Neural progenitor cell (in vitro differentiated cells): ENCODE data around the gene PRSS53. TPM values are rescaled to one million over a fixed set of nuclear protein-coding genes. Genes with fewer than 3 reads are reported as not detected.

ENCODE experiments used
- DNase-seq: peaks from one replicate; pipeline ENCODE4 v3.0.0-alpha.2; 2016; ENCODE audit warnings: low spot score
- H2AFZ ChIP-seq: fragments of 200-600 bp; sonication (generic); replicated peaks from 2 replicates; pipeline ENCODE4 v1.6.1; 2016; ENCODE audit warnings: antibody characterized with exemption
- H3F3A ChIP-seq: fragments of 200-600 bp; sonication (generic); 2 replicates; pipeline ENCODE4 v1.6.1; 2016; ENCODE audit warnings: antibody characterized with exemption, low read depth
- H3K27ac ChIP-seq: fragments of 200-600 bp; sonication (generic); 2 replicates; pipeline ENCODE4 v1.5.1; 2016; ENCODE audit warnings: mild to moderate bottlenecking
- H3K27me3 ChIP-seq: fragments of 200-600 bp; sonication (generic); 2 replicates; pipeline ENCODE4 v1.6.1; 2016; ENCODE audit warnings: mild to moderate bottlenecking, moderate library complexity
- H3K36me3 ChIP-seq: fragments of 200-600 bp; sonication (generic); 2 replicates; pipeline ENCODE4 v1.5.1; 2016
- H3K4me1 ChIP-seq: fragments of 200-600 bp; sonication (generic); 2 replicates; pipeline ENCODE4 v1.6.1; 2016; ENCODE audit warnings: mixed run types
- H3K4me2 ChIP-seq: fragments of 200-600 bp; sonication (generic); 2 replicates; pipeline ENCODE4 v1.6.1; 2016
- H3K4me3 ChIP-seq: fragments of 200-600 bp; sonication (generic); 2 replicates; pipeline ENCODE4 v1.5.1; 2016
- H3K79me2 ChIP-seq: fragments of 200-600 bp; sonication (generic); 2 replicates; pipeline ENCODE4 v1.6.1; 2016; ENCODE audit warnings: low read depth
- H3K9ac ChIP-seq: fragments of 200-600 bp; sonication (generic); 2 replicates; pipeline ENCODE4 v1.6.1; 2016
- H3K9me3 ChIP-seq: fragments of 200-600 bp; sonication (generic); 2 replicates; pipeline ENCODE4 v1.5.1; 2016; ENCODE audit warnings: low read depth
- H4K20me1 ChIP-seq: fragments of 200-600 bp; sonication (generic); 2 replicates; pipeline ENCODE4 v1.6.1; 2016; ENCODE audit warnings: low read depth
- H3K27ac Mint-ChIP-seq: 3 replicates; pipeline ENCODE4 v1.8.0; 2021; ENCODE audit warnings: mixed read lengths
- H3K27me3 Mint-ChIP-seq: 2 replicates; pipeline ENCODE4 v1.8.0; 2022; ENCODE audit warnings: low read depth, mild to moderate bottlenecking, inconsistent platforms, moderate library complexity, mixed read lengths; ENCODE audit not compliant: insufficient read depth
- H3K36me3 Mint-ChIP-seq: 3 replicates; pipeline ENCODE4 v1.8.0; 2021; ENCODE audit warnings: mixed read lengths
- H3K4me1 Mint-ChIP-seq: 3 replicates; pipeline ENCODE4 v1.8.0; 2021; ENCODE audit warnings: mixed read lengths
- H3K4me3 Mint-ChIP-seq: 3 replicates; pipeline ENCODE4 v1.8.0; 2021; ENCODE audit warnings: mild to moderate bottlenecking, moderate library complexity, mixed read lengths
- H3K9me3 Mint-ChIP-seq: 3 replicates; pipeline ENCODE4 v1.8.0; 2020; ENCODE audit warnings: mixed read lengths
- EZH2 ChIP-seq: fragments of 200-600 bp; sonication (generic); IDR thresholded peaks from 2 replicates; pipeline ENCODE4 v1.6.1; 2017; ENCODE audit warnings: antibody characterized with exemption, mild to moderate bottlenecking, moderate library complexity
- EZH2phosphoT487 ChIP-seq: fragments of 200-600 bp; sonication (generic); IDR thresholded peaks from 2 replicates; pipeline ENCODE4 v1.6.1; 2017; ENCODE audit warnings: antibody characterized with exemption
- total RNA-seq: library from RNA; depleted of rRNA; stranded (reverse); fragments of >200 nt; gene quantifications from 2 replicates; pipeline ENCODE4 v1.2.3, GENCODE V29; 2015; ENCODE audit warnings: low replicate concordance
- TF ChIP-seq, protein P1 (sequence below): fragments of 200-600 bp; sonication (generic); IDR thresholded peaks from 2 replicates; pipeline ENCODE4 v1.5.1; 2017; ENCODE audit warnings: antibody characterized with exemption, mild to moderate bottlenecking

The PRSS53 gene
- total RNA-seq, 1 donor from 2014 or later, result 2.3 TPM

DNA sequence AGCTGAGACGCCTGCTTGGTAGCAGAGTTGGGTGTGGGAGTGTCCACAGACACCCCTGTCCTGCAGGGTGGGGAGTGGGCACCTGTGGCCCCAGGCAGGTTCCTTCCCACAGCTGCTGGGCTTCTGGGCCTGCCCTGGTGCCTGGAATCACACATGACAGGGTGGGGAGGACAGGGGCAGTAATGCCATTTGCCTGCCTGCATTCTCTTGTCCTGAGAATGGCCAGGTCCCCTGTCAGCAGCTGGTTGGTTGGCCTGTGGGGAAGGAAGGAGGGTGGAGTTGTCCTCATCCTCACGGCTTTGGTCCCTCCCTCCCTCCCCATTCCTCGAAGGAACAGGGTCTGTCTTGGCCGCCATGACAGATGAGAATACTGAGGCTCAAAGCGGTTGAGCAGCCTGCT is 5.2 kb downstream of the PRSS53 start:
- Histone ChIP-seq H3K4me1 (no peaks in the 10 kb centered on the region), H3K4me3 (no peak overlapping the region), H3K27me3 (no peaks in the 10 kb centered on the region), H3K9me3 (no peaks in the 10 kb centered on the region), H3K79me2 (no peaks in the 10 kb centered on the region), H3K4me2 (no peak overlapping the region), H2AFZ (no peak overlapping the region), H3K36me3 (no peaks in the 10 kb centered on the region), H3F3A (no peaks in the 10 kb centered on the region), H3K9ac (no peak overlapping the region), H4K20me1 (peaks cover 63% of the 10 kb centered on the region), H3K27ac (no peak overlapping the region)
- H3K27ac Mint-ChIP-seq, result no peak overlapping the region
- peaks cover 12% of the 10 kb centered on the region for H3K27me3 Mint-ChIP-seq
- peaks cover 13% of the 10 kb centered on the region for H3K36me3 Mint-ChIP-seq
- no peak for TF ChIP-seq EZH2
- TF ChIP-seq EZH2phosphoT487, result no peak
- TF ChIP-seq, protein P1, sequence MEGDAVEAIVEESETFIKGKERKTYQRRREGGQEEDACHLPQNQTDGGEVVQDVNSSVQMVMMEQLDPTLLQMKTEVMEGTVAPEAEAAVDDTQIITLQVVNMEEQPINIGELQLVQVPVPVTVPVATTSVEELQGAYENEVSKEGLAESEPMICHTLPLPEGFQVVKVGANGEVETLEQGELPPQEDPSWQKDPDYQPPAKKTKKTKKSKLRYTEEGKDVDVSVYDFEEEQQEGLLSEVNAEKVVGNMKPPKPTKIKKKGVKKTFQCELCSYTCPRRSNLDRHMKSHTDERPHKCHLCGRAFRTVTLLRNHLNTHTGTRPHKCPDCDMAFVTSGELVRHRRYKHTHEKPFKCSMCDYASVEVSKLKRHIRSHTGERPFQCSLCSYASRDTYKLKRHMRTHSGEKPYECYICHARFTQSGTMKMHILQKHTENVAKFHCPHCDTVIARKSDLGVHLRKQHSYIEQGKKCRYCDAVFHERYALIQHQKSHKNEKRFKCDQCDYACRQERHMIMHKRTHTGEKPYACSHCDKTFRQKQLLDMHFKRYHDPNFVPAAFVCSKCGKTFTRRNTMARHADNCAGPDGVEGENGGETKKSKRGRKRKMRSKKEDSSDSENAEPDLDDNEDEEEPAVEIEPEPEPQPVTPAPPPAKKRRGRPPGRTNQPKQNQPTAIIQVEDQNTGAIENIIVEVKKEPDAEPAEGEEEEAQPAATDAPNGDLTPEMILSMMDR, result no peak
- H3K9me3 Mint-ChIP-seq, result no peaks in the 10 kb centered on the region
- H3K4me1 Mint-ChIP-seq, result peaks cover 3% of the 10 kb centered on the region
- no peak for DNase-seq
- no peak overlapping the region for H3K4me3 Mint-ChIP-seq

DNA sequence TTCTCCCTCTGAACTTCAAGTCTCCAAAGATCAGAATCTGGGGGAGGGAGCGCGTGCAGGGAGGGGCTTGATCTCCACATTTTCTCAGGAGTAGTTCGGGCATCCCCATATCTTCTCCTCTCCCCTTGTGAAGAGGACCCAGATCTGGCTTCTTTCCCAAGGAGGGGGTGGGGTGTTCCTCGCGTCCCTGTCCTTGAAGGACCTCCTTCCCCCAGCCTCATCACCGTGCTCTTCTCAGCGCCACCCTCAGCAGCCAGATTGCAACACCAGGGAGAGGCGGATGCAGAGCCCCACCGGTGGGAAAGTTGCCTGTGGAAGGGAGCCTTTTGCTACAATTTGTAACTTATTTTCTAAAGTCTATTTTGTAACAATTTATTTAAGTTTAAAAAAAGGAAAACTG is 5.7 kb downstream of the PRSS53 start:
- no peak overlapping the region for H3K4me3 ChIP-seq
- DNase-seq, result no peak
- no peaks in the 10 kb centered on the region for H3K9me3 ChIP-seq
- H3K36me3 ChIP-seq, result no peaks in the 10 kb centered on the region
- peaks cover 16% of the 10 kb centered on the region for H3K36me3 Mint-ChIP-seq
- no peaks in the 10 kb centered on the region for H3K9me3 Mint-ChIP-seq
- TF ChIP-seq EZH2phosphoT487 (no peak), EZH2 (no peak)
- TF ChIP-seq, protein P1, result no peak
- no peaks in the 10 kb centered on the region for H3K79me2 ChIP-seq
- no peaks in the 10 kb centered on the region for H3F3A ChIP-seq
- H3K27ac ChIP-seq, result no peak overlapping the region
- no peak overlapping the region for H3K4me3 Mint-ChIP-seq
- H3K27me3 Mint-ChIP-seq, result peaks cover 12% of the 10 kb centered on the region
- no peaks in the 10 kb centered on the region for H3K27me3 ChIP-seq
- H3K4me1 ChIP-seq, result no peaks in the 10 kb centered on the region
- no peak overlapping the region for H3K27ac Mint-ChIP-seq
- H2AFZ ChIP-seq, result no peak overlapping the region
- H3K4me2 ChIP-seq, result no peak overlapping the region
- peaks cover 66% of the 10 kb centered on the region for H4K20me1 ChIP-seq
- H3K9ac ChIP-seq, result no peak overlapping the region
- H3K4me1 Mint-ChIP-seq, result peaks cover 3% of the 10 kb centered on the region

DNA sequence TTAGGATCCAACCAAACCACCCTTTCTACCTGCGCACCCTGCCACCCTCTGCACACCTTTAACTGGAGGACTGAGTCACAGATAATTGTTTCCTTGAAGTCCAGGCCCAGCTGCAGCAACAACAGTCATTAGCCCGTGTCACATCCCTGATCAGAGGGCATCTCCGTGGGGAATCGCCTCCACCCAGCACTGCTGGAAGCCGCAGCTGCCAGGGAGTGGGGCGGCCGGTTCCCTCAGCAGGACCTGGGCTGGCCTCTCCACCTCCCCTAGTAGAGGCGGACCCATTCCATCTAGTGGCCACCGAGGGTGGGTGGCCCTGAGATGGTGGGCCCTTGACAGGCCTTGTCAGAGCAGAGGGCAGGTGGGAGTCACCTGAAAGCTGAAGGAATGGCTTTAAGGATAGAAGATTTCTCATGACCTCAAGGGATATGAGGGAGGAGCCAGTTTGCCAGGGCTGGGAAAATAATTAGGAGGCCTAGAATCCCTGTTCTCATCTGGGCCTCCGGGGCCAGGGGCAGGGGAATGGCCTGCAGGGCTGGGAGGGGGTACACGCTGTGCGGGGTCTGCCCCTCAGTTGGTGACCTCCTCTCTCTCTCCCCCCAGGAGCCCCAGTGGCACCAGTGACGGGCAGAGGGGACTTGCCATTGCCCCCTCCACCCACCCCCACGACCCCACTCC is 6.2 kb downstream of the PRSS53 start:
- Histone ChIP-seq H3K4me3 (no peak overlapping the region), H3K36me3 (no peaks in the 10 kb centered on the region), H3F3A (no peaks in the 10 kb centered on the region), H3K9me3 (no peaks in the 10 kb centered on the region), H3K4me1 (no peaks in the 10 kb centered on the region), H2AFZ (no peak overlapping the region), H3K27me3 (no peaks in the 10 kb centered on the region), H3K4me2 (no peak overlapping the region), H4K20me1 (peaks cover 64% of the 10 kb centered on the region), H3K9ac (no peak overlapping the region), H3K27ac (no peak overlapping the region), H3K79me2 (peaks cover 1% of the 10 kb centered on the region)
- H3K9me3 Mint-ChIP-seq, result no peaks in the 10 kb centered on the region
- no peak overlapping the region for H3K27ac Mint-ChIP-seq
- peaks cover 3% of the 10 kb centered on the region for H3K4me1 Mint-ChIP-seq
- H3K4me3 Mint-ChIP-seq, result peak overlapping the region; percentile 26
- TF ChIP-seq EZH2phosphoT487 (no peak), EZH2 (no peak)
- TF ChIP-seq, protein P1, result no peak
- H3K36me3 Mint-ChIP-seq, result peaks cover 22% of the 10 kb centered on the region
- H3K27me3 Mint-ChIP-seq, result peaks cover 12% of the 10 kb centered on the region
- DNase-seq, result no peak
